Smooth muscle cell (in vitro differentiated cells): ENCODE results near the gene ANO7. TPM values are rescaled to one million over a fixed set of nuclear protein-coding genes. Genes with fewer than 3 reads are reported as not detected.

Experiments
- DNase-seq: peaks from one replicate; lab custom pipeline; 2025; ENCODE audit not compliant: unreplicated experiment; lab: John Stamatoyannopoulos, UW
- H2AFZ ChIP-seq: fragments of 200-600 bp; sonication (generic); 2 replicates; pipeline ENCODE4 v1.6.0; 2016; ENCODE audit warnings: antibody characterized with exemption, low read depth, mild to moderate bottlenecking
- H3F3A ChIP-seq: fragments of 200-600 bp; sonication (generic); 2 replicates; pipeline ENCODE4 v1.6.0; 2017; ENCODE audit warnings: antibody characterized with exemption, low read depth
- H3K27ac ChIP-seq: fragments of 200-600 bp; sonication (generic); 2 replicates; pipeline ENCODE4 v1.5.1; 2016; ENCODE audit warnings: low read depth, mild to moderate bottlenecking
- H3K27me3 ChIP-seq: fragments of 200-600 bp; sonication (generic); 2 replicates; pipeline ENCODE4 v1.6.1; 2016; ENCODE audit warnings: low read depth, mild to moderate bottlenecking
- H3K36me3 ChIP-seq: fragments of 200-600 bp; sonication (generic); 2 replicates; pipeline ENCODE4 v1.5.1; 2016; ENCODE audit warnings: low read depth
- H3K4me1 ChIP-seq: fragments of 200-600 bp; sonication (generic); 2 replicates; pipeline ENCODE4 v1.5.1; 2016; ENCODE audit warnings: low read depth
- H3K4me2 ChIP-seq: fragments of 200-600 bp; sonication (generic); 2 replicates; pipeline ENCODE4 v1.6.0; 2016; ENCODE audit warnings: mild to moderate bottlenecking
- H3K4me3 ChIP-seq: fragments of 200-600 bp; sonication (generic); 2 replicates; pipeline ENCODE4 v1.5.1; 2016; ENCODE audit warnings: mild to moderate bottlenecking
- H3K79me2 ChIP-seq: fragments of 200-600 bp; sonication (generic); 2 replicates; pipeline ENCODE4 v1.6.0; 2016; ENCODE audit warnings: low read depth, mild to moderate bottlenecking
- H3K9ac ChIP-seq: fragments of 200-600 bp; sonication (generic); 2 replicates; pipeline ENCODE4 v1.6.0; 2016; ENCODE audit warnings: low read depth
- H3K9me3 ChIP-seq: fragments of 200-600 bp; sonication (generic); replicated peaks from 2 replicates; pipeline ENCODE4 v1.5.1; 2016; ENCODE audit warnings: low read depth
- H4K20me1 ChIP-seq: fragments of 200-600 bp; sonication (generic); 2 replicates; pipeline ENCODE4 v1.6.0; 2016; ENCODE audit warnings: low read depth
- CTCF ChIP-seq: fragments of 200-600 bp; sonication (generic); IDR thresholded peaks from 2 replicates; pipeline ENCODE4 v1.5.1; 2017; ENCODE audit warnings: borderline replicate concordance, mild to moderate bottlenecking, antibody characterized with exemption; ENCODE audit not compliant: insufficient read depth, poor library complexity, severe bottlenecking
- WGBS: methylation state at CpG from one replicate; pipeline ENCODE4 v1.1.7; 2016; ENCODE audit warnings: low lambda C conversion rate; 5-methylcytosine and 5-hydroxymethylcytosine counted together
- polyA plus RNA-seq: library from polyadenylated mRNA; unstranded; fragments of >200 nt; fragmentation: Nextera tagmentation; extraction: Ambion mirVana; gene quantifications from 2 replicates; pipeline ENCODE4 v1.2.1, GENCODE V29; 2016
- total RNA-seq: library from RNA; depleted of rRNA; stranded (reverse); fragments of >200 nt; gene quantifications from 2 replicates; pipeline ENCODE4 v1.2.3, GENCODE V29; 2014

The ANO7 gene
- total and polyA plus RNA-seq, 2 experiments from 2014 or later = 1.3 to 1.4 TPM

GRCh38 chr2:241203218-241204009 is 14.9 kb downstream of the ANO7 start:
- no peaks in the 10 kb centered on the region for H4K20me1 ChIP-seq
- H3K4me1 ChIP-seq = no peaks in the 10 kb centered on the region
- H3K36me3 ChIP-seq = no peaks in the 10 kb centered on the region
- H3K27me3 ChIP-seq = no peaks in the 10 kb centered on the region
- no peak for TF ChIP-seq CTCF
- no peak overlapping the region for H3K4me2 ChIP-seq
- no peaks in the 10 kb centered on the region for H3K9me3 ChIP-seq
- DNase-seq = no peak
- H3K9ac ChIP-seq = no peak overlapping the region
- 96% methylated on average over 23 of the region's 27 CpGs for WGBS
- no peaks in the 10 kb centered on the region for H3K79me2 ChIP-seq
- no peak overlapping the region for H3K4me3 ChIP-seq
- H2AFZ ChIP-seq = no peak overlapping the region
- H3K27ac ChIP-seq = no peak overlapping the region
- no peaks in the 10 kb centered on the region for H3F3A ChIP-seq

- Histone ChIP-seq H3K4me1 (no peaks in the 10 kb centered on the region), H3K79me2 (no peaks in the 10 kb centered on the region), H3K9me3 (no peaks in the 10 kb centered on the region), H3K27me3 (no peaks in the 10 kb centered on the region), H3K27ac (no peak overlapping the region), H4K20me1 (no peaks in the 10 kb centered on the region), H3F3A (no peaks in the 10 kb centered on the region), H3K4me2 (no peak overlapping the region), H2AFZ (no peak overlapping the region), H3K9ac (no peak overlapping the region), H3K36me3 (no peaks in the 10 kb centered on the region), H3K4me3 (no peak overlapping the region)
- no peak for DNase-seq
- no peak for TF ChIP-seq CTCF
- WGBS = 96% methylated on average over 10 of the region's 10 CpGs
Observed at GRCh38 chr2:241204010-241204384, 15.5 kb downstream of the ANO7 start.

GRCh38 chr2:241204490-241204889 is 16.0 kb downstream of the ANO7 start:
- no peak overlapping the region for H3K27ac ChIP-seq
- H3K36me3 ChIP-seq = no peaks in the 10 kb centered on the region
- no peak overlapping the region for H2AFZ ChIP-seq
- H3K9me3 ChIP-seq = no peaks in the 10 kb centered on the region
- no peaks in the 10 kb centered on the region for H4K20me1 ChIP-seq
- H3K4me1 ChIP-seq = no peaks in the 10 kb centered on the region
- no peak for TF ChIP-seq CTCF
- no peak overlapping the region for H3K9ac ChIP-seq
- H3F3A ChIP-seq = no peaks in the 10 kb centered on the region
- 83% methylated on average over 4 of the region's 4 CpGs for WGBS
- no peak overlapping the region for H3K4me2 ChIP-seq
- no peaks in the 10 kb centered on the region for H3K27me3 ChIP-seq
- DNase-seq = no peak
- no peaks in the 10 kb centered on the region for H3K79me2 ChIP-seq
- no peak overlapping the region for H3K4me3 ChIP-seq

GRCh38 chr2:241205086-241205485 is 16.6 kb downstream of the ANO7 start:
- Histone ChIP-seq H3K27me3 (no peaks in the 10 kb centered on the region), H4K20me1 (no peaks in the 10 kb centered on the region), H3K4me3 (no peak overlapping the region), H3K4me2 (no peak overlapping the region), H3K9me3 (no peaks in the 10 kb centered on the region), H3K9ac (no peak overlapping the region), H3K4me1 (no peaks in the 10 kb centered on the region), H3F3A (no peaks in the 10 kb centered on the region), H3K27ac (no peak overlapping the region), H3K79me2 (no peaks in the 10 kb centered on the region), H2AFZ (no peak overlapping the region), H3K36me3 (no peaks in the 10 kb centered on the region)
- 97% methylated on average over 3 of the region's 3 CpGs for WGBS
- no peak for TF ChIP-seq CTCF
- DNase-seq = no peak
